GM20431 (cell line): ENCODE results near the gene NREP.
"Not testable (repeated sequence)": the region's sequence is repeated elsewhere in the genome, so short reads cannot be mapped to it uniquely, and the experiment has no call there.

Source experiments
- in situ Hi-C: fragments of 300-500 bp; cut with MseI, MboI; formaldehyde crosslinking; loops from one replicate; pipeline ENCODE4 v1.15.0; 2020; ENCODE audit warnings: low sequenced_read_pairs; ENCODE audit not compliant: unreplicated experiment

The NREP gene

DNA sequence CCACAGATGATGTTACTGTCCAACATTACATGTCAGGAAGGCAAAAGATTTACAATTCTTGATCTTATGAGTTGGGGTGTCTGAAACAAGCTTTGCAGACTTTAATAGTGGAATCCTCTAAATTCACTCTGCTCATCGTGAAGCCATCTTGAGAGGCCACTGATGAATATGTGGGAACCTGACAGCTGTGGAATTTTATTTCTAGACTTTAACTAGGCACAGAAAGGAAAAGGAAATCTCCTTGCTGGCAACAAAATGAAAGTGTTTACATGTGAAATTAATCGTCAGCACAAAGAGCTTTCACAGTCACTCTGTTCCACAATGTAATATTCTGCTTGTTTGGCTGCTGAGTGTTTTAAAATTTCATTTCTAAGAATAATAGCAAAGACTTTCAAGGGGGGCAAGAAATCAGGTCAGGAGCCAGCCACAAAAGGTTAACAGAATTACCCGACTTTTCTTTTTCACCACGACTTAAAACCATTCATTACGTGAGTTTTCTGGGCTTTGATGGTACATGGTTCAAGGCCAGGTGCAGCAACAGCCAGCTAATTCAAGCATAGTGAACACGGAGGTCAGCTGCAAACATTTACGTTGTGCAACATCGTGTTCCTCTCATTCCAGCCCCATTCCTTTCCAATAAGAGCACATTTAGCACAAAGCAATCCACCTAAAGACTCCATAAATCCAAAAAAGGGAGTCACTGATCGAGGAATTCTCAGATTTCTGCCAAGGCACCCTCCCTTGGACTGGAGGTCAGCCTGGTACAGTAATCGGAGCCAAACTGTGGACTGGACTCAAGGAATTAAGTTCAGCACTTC is 14.6 kb downstream of the NREP start:
- in situ Hi-C loops: no loop called here

GRCh38 chr5:111741278-111741677 is 15.7 kb downstream of the NREP start:
- in situ Hi-C loops: no loop called here

DNA sequence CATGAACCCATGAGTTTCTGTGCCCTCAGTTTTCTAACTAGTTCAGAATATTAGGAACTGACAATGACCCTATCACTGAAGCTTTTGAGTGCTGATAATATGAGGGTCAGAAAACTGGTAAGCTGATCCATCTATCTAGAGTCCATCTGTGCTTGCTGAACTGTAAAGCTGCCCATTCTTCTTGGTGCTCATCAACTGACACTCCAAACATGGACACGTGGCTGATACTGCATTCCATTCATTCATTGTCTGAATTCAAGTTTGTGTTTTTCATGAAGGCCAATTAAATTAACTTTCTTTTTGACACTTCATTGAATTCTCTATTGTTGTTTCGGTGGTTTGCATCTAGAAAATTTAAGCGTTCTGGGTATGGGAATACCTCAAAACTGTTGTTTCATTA is 17.6 kb downstream of the NREP start:
- in situ Hi-C loops: no loop called here

DNA sequence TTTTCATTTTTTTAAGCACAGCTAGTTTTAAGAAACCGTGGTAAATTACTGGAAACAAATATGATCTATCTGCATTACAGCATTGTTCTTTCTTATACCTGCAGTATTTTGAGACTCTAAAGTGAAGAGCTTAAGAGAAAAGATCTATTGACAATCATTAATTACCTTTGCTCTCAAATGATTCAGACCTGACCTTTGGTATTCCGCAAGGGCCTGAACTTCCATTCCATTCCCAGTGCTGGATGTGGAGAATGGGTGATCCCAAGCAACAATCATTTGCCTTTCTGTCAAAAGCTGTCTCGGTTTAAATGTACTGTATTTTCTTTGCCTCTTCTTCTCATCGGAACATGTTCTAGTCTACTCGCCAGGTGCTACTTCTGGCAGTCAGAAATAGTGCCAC is 18.9 kb downstream of the NREP start:
- in situ Hi-C loops: no loop called here

DNA sequence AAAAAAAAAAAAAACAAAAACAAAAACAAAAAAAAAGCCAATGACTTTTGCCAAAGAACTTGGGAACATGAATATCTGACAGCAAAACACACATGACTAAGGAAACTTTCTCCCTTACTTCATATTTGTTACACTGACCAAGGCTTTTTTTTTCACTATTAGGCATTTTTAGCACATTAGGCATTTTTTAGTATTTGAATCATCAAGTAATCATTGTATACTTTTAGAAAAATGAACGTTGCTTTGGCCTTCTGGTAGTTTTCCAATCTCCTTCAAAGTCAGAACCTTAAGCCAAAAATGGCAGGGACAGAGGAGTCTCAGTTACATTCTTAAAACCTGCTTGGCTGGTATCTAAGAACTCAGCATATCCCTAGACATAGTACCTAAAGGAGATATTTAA is 19.3 kb downstream of the NREP start:
- in situ Hi-C loops: no loop called here

GRCh38 chr5:111735583-111736270 is 21.3 kb downstream of the NREP start:
- in situ Hi-C loops: no loop called here

DNA sequence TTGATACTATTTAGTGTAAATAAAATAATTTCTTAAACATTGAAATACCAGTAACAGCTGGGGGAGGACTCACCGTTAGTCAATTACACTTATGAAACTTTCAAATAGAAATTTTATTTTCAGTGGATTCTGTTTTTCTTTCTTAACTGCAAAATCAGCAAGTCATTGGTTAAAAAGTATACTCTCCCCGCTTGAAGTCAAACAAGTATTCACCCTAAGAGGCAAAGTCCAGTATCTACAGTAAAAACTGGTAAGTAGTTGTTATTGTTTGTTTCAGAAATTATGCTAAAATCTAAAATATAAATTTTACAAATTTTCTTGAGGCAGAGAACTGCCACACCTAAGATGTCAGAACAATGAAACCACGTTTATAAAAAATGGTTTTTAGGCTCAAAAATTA is 22.4 kb downstream of the NREP start:
- in situ Hi-C loops: no loop called here

DNA sequence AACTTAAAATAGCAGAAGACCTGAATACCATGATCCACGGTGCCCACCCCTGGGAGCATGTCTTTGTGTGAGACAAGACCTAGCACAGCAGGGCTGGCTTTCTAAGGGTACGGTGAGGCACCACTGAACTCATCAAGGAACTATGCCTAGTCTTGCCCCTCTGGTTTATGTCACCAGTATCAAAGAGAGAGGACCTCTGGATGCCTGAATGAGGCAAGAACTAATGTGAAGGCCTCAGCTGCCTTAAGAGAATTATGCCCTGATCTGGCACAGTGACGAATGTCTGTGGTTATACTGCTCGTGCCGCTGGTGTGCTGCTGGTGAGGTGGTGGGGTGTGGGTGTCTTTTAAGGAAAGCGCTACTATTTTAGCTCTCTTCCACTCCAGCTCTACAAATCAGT is 23.0 kb downstream of the NREP start:
- in situ Hi-C loops: no loop called here

GRCh38 chr5:111733571-111733970 is 23.4 kb downstream of the NREP start:
- in situ Hi-C loops: no loop called here

- in situ Hi-C loops: no loop called here
These were observed 25.4 kb downstream of the NREP start for GRCh38 chr5:111731638-111732037.

- in situ Hi-C loops: no loop called here
These were observed 26.2 kb downstream of the NREP start for GRCh38 chr5:111730659-111731382.

GRCh38 chr5:111728941-111729340 is 28.1 kb downstream of the NREP start:
- in situ Hi-C loops: no loop called here

GRCh38 chr5:111726986-111727385 is 30.0 kb downstream of the NREP start:
- in situ Hi-C loops: no loop called here

GRCh38 chr5:111722140-111722539 is 34.9 kb downstream of the NREP start:
- in situ Hi-C loops: no loop called here

DNA sequence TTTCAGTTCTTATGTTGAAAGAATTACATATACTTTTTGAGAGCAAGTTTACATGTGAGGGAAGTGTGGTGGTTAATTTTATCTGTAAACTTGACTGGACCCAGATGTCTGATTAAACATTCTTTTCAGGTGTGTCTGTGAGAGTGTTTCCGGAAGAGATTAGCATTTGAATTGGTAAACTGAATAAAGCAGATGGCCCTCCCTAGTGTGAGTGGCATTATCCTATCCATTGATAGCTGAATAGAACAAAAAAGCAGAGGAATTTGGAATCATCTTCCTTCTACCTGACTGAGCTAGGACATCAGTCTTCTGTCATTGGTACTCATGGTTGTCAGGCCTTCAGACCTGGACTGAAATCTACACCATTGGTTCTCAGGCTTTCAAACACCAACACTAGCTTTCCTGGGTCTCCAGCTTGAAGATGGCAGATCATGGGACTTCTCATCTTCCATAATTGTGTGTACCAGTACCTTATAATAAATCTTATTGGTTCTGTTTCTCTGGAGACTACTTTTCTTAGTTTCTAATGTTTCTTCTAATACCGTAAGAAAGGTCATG is 36.6 kb downstream of the NREP start:
- in situ Hi-C loops: no loop called here

DNA sequence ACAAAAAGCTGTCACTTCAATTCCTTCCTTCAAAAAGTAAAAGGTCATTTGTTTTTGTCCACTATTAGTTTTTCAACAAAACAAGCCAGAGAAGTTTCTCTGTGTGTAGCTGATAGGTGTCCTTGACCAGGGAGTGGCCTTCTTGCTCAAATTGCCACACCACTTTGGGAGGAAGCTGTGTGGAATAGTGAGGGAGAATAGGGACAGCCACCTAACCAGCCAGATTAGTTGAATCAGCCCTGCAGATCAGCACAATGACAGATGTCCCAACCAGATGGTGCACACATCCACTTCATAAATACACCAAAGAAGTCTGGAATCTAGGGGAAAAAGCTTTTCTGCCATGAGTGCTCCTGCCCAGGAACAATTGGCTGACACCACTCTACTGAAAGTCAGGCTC is 37.2 kb downstream of the NREP start:
- in situ Hi-C loops: no loop called here

DNA sequence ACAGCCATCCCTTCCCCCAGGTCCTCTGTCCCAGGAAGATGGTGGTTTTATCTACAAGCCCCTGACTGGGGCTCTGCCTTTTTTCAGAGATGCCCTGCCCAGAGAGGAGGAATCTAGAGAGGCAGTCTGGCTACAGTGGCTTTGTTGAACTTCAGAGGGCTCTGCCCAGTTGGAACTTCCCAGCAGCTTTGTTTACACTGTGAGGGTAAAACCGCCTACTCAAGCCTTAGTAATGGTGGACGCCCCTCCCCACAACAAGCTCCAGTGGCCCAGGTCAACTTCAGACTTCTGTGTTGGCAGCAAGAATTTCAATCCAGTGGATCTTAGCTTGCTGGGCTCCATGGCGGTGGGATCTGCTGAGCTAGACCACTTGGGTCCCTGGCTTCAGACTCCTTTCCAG is 40.2 kb downstream of the NREP start:
- in situ Hi-C loops: not testable (repeated sequence)

GRCh38 chr5:111707630-111708164 is 49.3 kb downstream of the NREP start:
- in situ Hi-C loops: no loop called here

DNA sequence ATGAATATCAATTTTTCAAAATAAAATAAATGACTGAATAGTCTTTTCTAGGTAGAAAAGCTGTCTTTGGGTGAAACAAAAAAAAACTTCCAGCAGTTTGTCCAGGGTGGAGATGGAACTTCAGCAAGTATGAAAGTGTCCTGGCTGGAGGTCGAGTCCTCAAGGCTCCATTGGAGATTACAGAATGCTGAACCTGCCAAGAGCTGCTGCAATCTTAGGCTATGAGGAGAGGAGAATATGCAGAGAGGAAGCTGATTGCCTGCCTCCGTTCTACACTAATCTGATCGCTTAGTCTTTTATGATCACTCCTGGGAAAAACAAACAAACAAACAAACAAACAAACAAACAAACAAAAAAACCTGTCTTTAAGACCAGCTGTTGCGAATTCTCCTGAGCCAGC is 50.6 kb downstream of the NREP start:
- in situ Hi-C loops: no loop called here

GRCh38 chr5:111704452-111705085 is 52.4 kb downstream of the NREP start:
- in situ Hi-C loops: no loop called here
